Activated T-helper 9 cell treated with anti-CD3 and anti-CD28 coated beads, Interleukin-2, amount 50 U/mL, for 16 hours (primary cell): Measurements from ENCODE around the gene OR10A6.

Experiments used
- DNase-seq: peaks from one replicate; pipeline ENCODE4 v3.0.0-alpha.2; 2020; ENCODE audit warnings: low read depth

Gene OR10A6

GRCh38 chr11:7909585-7910285, 21.3 kb downstream of the OR10A6 start:
- DNase-seq, result no peak

DNA sequence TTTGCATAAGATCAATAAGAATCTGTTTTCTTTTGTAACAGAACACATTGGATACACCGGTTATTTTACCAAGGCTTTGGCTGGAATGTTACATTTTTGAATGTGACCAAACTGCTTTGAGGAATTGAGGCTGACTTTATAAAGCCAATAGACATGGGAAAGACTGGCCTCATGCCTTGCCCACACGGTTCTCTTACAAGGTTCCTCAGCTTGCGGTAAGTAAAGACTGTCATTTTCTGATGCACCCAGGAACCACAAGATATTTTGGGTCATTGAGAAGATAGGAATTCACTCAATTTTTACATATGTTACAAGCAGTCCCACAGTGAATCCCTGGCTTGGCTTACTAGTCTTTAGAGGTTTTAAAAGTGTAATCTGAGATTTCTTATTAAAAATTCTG, 23.9 kb downstream of the OR10A6 start:
- DNase-seq, result no peak

GRCh38 chr11:7906481-7906880, 24.6 kb downstream of the OR10A6 start:
- DNase-seq, result no peak

DNA sequence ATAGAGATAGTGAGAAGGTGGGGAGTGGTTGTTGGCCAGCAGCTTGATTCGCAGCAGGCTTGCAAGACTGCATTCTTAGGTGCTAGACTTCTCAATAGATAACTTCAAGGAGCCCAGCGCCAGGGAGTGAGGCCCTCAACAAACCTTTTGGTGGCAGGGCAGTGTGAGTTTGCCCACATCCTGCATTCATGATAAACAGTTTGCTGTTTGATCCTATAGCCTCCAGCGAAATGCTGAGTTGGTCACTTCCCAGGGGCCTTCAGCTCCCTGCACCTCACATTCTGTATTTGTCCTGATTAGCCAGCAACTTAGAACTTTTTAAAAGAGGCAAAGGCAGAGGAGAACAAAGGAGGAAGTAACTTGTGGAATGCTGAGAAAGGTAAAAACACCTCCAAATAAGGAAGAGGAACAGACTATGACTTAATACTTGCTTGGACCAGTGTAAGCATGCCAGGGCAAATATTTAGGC, 25.1 kb downstream of the OR10A6 start:
- DNase-seq, result no peak

GRCh38 chr11:7905549-7905948, 25.5 kb downstream of the OR10A6 start:
- DNase-seq, result no peak

- no peak for DNase-seq
Measured at GRCh38 chr11:7904917-7905316, 26.2 kb downstream of the OR10A6 start.

DNA sequence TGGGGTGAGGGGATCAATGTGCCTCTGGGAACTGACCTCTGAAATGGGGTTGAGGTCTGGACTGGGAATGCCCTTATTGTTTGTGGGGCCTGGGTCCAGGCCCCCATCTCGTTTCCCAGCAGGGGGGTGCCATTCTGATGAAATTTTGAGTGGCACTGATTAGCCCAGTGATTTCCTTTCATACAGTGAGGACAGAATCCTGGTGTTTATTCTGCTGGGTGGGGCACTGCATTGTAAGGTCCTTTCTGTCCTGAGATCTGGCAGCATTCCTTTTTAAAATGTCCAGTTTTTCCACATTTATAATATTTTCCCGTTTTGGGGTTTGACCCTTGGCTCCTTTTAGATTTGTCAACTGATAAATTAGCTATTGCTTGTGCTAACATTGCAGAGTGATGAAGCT, 27.1 kb downstream of the OR10A6 start:
- no peak for DNase-seq

GRCh38 chr11:7901319-7901854, 29.7 kb downstream of the OR10A6 start:
- DNase-seq, result no peak

- DNase-seq, result no peak
Measured at GRCh38 chr11:7900686-7901085, 30.4 kb downstream of the OR10A6 start.

- no peak for DNase-seq
Measured at GRCh38 chr11:7899418-7899817, 31.6 kb downstream of the OR10A6 start.

DNA sequence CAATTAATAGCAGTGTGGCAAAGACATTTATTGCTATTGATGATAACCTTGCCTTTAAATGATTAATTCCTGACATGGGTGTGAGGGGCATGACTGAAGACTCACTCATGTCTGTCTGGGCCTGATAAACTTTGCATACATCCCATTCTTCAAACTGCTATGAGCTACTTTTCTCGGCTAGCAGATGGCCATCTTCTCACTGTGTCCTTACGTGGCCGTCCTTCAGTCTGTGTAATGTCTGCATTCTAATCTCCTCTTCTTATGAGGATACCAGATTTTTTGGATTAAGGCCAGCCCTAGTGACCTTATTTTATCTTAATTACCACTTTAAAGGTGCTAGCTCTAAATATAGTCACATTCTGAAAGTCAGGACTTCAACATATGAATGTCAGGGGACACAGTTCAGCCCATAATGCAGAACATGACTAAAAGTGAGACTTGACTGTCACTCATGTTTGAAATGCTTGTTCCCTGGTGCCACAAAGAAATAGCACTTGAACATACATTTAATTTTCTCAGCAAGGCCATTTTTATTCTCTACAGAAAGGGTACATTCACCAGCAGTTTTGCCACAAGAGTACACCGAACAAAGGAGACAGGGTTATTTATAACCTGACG, 32.3 kb downstream of the OR10A6 start:
- no peak for DNase-seq

GRCh38 chr11:7896009-7896785, 34.9 kb downstream of the OR10A6 start:
- no peak for DNase-seq

GRCh38 chr11:7894251-7894650, 36.8 kb downstream of the OR10A6 start:
- no peak for DNase-seq

GRCh38 chr11:7893796-7894195, 37.3 kb downstream of the OR10A6 start:
- no peak for DNase-seq

GRCh38 chr11:7892840-7893254, 38.2 kb downstream of the OR10A6 start:
- no peak for DNase-seq

GRCh38 chr11:7892059-7892699, 38.9 kb downstream of the OR10A6 start:
- DNase-seq, result no peak

- no peak for DNase-seq
Measured at GRCh38 chr11:7890417-7891172, 40.5 kb downstream of the OR10A6 start.

DNA sequence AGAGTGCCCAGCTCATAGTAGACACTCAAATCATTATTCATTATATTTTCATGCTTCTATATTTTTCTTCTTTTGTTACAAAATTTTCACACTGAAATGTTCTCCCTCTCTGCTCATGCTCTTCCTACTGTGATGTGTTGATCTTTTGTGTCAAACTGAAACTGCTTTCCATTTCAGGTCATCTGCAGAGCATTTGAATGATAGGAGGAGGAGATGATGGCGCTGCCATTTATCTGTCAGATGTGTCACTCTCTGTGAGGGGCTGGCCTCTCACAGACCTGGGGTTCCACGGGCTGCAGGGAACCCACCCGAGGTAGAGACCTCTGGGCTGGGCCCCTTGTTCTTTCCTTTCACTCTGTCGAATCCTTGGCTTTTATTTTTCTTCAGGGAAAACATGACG, 41.1 kb downstream of the OR10A6 start:
- DNase-seq, result no peak

DNA sequence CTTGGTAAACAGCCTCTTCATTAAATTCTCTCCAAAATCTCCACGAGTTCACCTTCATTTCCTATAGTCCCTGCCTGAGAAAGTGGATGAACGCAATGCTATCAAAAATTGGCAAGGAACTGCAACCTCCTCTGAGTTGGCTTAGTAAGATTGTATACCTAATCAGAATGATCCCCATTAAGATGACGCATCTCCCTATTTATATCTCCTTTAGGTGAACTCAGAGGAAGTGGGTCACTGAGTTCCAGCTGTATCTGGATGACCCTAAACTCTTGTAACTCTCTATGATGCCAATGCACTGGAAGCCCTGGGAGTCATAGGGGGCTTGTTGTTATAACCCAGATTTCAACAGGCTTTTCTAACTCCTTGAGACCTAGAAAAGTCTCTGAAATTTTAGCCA, 48.2 kb downstream of the OR10A6 start:
- no peak for DNase-seq
